Measurements from ENCODE around the gene TDRD7. TPM values are rescaled to one million over a fixed set of nuclear protein-coding genes. Genes with fewer than 3 reads are reported as not detected.

Gene TDRD7
- total RNA-seq, 1 donor from 2014 or later: 9.4 TPM

DNA sequence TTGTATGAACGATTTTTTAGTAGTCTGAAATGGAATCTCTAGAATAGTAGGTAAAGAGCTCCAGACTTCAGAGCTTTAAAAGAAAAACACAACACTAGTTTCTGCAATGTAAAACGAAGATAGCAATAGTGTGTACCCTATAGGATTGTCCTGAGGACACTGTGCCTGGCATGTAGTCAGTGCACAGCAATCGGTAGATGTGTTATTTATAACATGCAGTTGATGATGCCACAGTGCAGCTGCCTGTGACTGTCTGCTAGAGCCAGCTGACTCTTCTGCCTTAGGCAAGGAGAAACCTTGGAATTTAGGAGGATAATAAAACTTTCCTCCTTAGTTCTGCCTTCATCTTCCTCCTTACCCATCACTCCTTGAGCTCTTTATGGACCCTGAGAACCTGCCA lies 61.8 kb downstream of the TDRD7 start:
- DNase-seq (ENCODE audit: low read depth): no peak
- H3K4me3 ChIP-seq (ENCODE audit: low read depth, low read length): no peak overlapping the region
- TF ChIP-seq, protein P1, sequence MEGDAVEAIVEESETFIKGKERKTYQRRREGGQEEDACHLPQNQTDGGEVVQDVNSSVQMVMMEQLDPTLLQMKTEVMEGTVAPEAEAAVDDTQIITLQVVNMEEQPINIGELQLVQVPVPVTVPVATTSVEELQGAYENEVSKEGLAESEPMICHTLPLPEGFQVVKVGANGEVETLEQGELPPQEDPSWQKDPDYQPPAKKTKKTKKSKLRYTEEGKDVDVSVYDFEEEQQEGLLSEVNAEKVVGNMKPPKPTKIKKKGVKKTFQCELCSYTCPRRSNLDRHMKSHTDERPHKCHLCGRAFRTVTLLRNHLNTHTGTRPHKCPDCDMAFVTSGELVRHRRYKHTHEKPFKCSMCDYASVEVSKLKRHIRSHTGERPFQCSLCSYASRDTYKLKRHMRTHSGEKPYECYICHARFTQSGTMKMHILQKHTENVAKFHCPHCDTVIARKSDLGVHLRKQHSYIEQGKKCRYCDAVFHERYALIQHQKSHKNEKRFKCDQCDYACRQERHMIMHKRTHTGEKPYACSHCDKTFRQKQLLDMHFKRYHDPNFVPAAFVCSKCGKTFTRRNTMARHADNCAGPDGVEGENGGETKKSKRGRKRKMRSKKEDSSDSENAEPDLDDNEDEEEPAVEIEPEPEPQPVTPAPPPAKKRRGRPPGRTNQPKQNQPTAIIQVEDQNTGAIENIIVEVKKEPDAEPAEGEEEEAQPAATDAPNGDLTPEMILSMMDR (conservative IDR thresholded peaks at IDR 0.05; ENCODE audit: low read depth, low read length): no peak

DNA sequence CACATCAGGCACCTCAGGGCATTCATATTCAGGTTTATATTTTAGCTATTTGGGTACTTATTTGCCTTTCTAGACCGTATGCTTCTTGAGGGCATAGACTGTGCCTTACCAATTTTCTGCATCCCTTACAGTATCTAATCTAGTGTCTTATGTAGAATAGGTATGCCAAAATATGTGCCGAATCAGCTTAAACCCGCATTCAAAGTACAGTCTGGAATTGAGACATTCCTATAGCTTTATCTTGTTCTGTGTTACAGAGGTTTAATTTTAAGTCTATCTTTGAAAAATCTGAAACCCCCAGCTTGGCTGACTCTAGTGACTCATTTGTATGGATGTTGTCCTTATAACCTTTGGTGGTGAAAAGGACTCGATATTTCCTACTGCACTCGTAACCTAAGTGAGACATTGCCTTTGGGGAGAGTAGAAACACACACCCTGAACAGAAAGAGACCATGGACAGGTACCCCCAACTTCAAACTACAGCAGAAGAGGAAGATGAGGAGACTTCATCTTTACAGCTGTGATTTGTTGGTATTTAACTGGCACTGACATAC lies 62.6 kb downstream of the TDRD7 start:
- no peak for DNase-seq (ENCODE audit: low read depth)
- no peak overlapping the region for H3K4me3 ChIP-seq (ENCODE audit: low read depth, low read length)
- TF ChIP-seq, protein P1 (conservative IDR thresholded peaks at IDR 0.05; ENCODE audit: low read depth, low read length): no peak

DNA sequence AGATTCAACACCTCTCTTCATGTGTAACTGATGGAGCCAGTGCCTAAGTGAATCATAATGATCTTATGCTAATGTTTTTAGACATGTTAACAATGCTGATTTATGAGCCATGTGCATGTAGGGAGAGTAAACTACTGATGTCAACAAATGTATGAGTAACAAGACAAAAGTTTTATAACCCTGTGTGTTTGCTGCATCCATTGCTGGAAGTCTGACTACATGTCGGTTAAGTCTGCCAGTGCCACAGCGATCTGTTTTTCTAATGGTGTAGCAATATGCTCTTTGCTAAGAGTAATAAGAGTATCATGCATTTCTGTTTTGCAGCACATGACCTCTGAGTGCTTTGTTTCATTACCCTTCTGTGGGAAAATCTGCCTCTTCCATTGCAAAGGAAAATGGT lies 63.2 kb downstream of the TDRD7 start:
- DNase-seq (ENCODE audit: low read depth): no peak
- TF ChIP-seq, protein P1 (conservative IDR thresholded peaks at IDR 0.05; ENCODE audit: low read depth, low read length): no peak
- H3K4me3 ChIP-seq (ENCODE audit: low read depth, low read length): no peak overlapping the region

DNA sequence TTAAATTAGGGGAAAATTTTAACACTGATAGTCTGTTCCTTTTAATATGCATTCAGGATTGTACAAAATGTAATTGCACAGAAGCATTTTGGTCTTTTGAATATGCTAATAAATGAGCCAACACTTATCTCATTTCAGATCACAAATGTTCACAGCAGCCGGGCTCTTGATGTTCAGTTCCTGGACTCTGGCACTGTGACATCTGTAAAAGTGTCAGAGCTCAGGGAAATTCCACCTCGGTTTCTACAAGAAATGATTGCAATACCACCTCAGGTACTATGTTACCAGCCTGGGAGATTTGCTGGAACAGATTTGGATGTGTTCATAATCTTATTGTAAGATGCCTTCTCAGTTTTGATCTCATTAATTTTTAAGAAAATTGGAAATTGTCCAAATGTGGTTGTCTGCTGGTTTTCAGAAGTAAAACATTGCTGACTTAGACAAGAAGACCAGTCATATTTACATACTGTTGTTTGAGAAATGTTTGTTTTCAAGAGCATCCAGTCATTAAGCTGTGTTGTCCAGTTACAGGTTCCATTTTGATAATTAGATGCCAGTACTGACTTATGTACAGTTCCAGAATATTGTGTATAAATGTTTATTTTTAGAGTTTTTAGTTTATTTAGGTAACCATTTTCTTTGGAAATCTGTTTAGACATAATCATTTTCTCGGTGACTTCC lies 66.5 kb downstream of the TDRD7 start:
- DNase-seq (ENCODE audit: low read depth): no peak
- no peak overlapping the region for H3K4me3 ChIP-seq (ENCODE audit: low read depth, low read length)
- TF ChIP-seq, protein P1 (conservative IDR thresholded peaks at IDR 0.05; ENCODE audit: low read depth, low read length): no peak

DNA sequence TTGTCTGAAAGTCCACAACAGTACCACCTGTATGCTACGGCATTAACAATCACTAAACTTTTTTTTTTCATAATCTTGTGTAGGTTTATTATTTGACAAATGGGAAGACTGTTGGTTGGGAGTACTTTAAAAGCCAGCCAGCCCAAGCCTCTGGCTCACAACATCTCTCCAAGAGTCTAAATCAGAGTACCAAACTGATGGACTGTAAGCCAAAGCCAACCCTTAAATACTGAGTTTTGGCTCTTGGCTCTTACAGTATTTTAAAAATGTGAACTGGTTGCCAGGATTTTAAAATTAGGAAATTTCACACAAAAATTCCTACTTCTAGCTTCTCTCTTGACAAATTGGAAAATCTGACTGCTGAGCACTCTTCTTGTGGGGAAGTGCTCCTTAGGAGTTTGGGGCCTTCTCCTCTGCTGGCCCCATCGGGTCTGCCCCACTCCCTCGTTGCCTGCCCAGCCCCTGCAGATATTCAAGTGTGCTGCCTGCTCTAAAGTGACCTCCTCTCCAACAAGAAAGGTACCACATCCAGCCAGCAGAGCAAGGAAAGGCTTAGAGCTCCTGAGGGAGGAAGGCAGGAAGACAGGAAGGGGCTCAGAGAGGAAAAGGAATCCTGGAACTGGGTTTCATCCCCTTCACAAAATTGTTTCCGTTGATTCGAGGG lies 67.7 kb downstream of the TDRD7 start:
- DNase-seq (ENCODE audit: low read depth): no peak
- no peak overlapping the region for H3K4me3 ChIP-seq (ENCODE audit: low read depth, low read length)
- TF ChIP-seq, protein P1 (conservative IDR thresholded peaks at IDR 0.05; ENCODE audit: low read depth, low read length): no peak

DNA sequence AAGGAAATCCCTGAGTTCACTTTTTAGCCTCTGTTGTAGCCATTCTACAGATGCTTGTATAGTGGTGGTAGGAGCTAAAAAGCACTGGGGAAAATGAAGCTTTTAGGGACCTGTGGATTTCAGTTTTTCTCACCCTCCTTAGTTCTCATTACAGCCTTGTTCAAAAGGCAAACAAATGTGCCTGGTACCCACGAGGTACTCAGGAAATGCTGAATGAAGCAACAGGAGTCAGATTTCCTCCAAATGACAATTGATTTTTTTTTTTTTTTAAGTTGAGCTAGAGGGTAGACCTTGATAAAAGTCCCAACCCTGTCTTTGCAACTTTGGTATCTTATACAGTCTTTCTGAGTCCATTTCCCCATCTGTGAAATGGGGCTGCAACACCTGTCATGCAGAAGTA lies 68.3 kb downstream of the TDRD7 start:
- no peak overlapping the region for H3K4me3 ChIP-seq (ENCODE audit: low read depth, low read length)
- no peak for DNase-seq (ENCODE audit: low read depth)
- TF ChIP-seq, protein P1 (conservative IDR thresholded peaks at IDR 0.05; ENCODE audit: low read depth, low read length): no peak

Data from epithelial cell of proximal tubule (primary cell).